Activated CD8-positive, alpha-beta memory T cell treated with anti-CD3 and anti-CD28 coated beads, Interleukin-2, amount 50 U/mL, for 48 hours (primary cell): ENCODE results near the gene PRDM16.

Source experiments
- DNase-seq: peaks from one replicate; pipeline ENCODE4 v3.0.0-alpha.2; 2020

The PRDM16 gene

DNA sequence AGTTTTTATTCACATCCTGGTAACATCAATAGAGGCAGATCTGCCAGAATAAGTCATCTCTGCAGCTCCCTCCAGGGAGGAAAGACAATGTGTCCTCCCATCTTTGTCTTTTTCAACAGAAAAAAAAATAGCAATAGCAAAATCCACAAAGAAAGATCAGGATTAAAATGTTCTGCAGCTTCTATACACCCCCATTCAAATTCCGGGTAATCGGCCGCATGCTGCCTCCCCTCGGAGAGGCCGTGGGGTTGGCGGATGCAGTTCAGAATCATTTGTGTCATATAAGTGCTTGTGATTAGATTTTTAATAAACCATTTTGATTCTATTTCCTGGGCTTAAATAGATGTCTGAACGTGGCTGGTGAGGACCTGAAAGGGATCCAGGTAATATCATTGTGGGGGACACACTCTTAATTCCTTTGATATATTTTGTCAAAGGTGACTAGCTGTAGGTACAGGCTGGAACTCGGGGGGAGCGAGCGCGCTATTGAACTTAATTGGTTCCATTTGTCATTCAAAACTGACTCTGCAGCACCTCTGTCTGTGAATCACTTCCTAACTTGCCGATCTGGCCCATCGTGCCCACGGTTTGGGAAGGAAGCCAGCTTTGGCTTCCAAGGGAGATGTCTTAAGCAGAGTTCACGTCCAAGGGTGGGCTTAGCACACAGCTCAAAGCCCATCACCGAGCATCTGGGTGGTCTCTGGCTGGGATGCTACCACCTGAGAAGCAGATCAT, 299.9 kb downstream of the PRDM16 start:
- DNase-seq, result no peak

- no peak for DNase-seq
These were observed 300.6 kb downstream of the PRDM16 start for GRCh38 chr1:3369446-3370076.

GRCh38 chr1:3370856-3371703, 302.1 kb downstream of the PRDM16 start:
- DNase-seq, result no peak

- no peak for DNase-seq
These were observed 303.3 kb downstream of the PRDM16 start for GRCh38 chr1:3372317-3372716.

DNA sequence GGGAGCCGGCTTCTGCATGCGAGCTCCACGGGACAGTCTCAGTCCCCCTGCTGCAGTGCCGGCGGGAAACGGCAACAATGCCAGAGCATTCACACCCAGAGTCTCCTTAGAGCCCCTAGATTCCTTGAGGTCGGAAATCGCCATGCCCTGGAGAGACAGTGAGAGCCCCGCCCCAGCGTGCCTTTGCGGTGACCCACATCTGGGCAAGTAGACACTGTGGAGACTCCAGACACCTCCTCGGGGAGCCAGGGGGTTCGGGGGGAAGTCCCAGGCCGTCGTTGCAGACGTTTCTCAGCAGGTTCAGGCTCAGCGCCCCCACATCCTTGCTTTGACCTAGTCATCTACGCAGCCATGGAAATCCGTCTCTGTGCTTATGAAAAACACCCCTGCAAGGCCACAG, 304.2 kb downstream of the PRDM16 start:
- no peak for DNase-seq

- DNase-seq, result no peak
These were observed 304.9 kb downstream of the PRDM16 start for GRCh38 chr1:3373700-3374405.

DNA sequence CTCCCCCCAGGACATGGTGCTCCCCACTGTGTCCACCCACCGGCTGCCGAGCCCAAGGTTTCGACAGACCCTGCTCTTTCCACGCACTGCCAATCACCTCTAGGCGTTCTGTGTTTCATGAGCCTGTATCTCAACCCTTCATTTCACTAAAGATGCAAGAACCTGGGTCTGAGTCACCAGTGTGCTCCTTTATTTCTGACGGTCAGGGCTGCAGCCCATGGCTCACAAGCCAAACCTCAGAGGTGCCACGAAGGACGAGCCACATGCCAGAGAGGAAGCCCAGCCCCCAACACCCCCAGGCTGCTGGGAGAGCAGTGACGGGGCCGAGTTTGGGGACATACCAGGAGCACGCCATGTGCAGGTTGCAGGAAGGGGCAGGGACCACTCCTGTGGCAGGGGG, 306.2 kb downstream of the PRDM16 start:
- DNase-seq, result no peak

- DNase-seq, result no peak
These were observed 308.2 kb downstream of the PRDM16 start for GRCh38 chr1:3377166-3377565.

DNA sequence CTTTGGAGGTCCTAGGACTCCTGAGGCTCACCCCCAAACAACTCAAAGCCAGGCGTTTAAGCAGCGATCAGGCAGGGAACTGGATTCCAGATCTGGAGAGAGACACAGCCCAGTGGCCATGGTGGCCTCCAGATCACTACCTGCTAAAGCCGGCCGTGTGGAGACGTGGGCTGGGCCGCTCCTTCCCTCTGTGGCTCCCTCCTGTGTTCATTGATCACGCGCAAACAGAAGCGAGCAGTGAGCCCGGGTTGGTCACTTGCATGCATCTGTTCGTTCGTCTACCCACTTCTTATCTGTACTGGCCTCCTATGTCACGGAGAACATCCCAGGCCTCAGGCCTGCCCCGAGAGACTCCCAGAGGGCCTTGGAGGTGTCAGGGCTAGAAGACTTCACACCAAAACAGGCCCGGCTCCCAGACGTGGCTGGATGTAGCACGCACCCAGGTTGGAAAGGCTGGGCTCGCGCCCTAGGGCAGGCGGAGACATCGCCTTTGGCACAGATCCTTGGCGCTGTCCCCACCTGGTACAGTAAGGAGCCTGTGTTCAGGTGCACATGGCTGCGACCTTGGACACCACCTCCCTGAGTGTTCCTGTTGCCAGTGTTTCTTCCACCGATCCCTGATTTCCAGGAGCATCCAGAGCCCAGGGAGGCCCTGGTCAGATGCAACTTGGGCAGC, 308.7 kb downstream of the PRDM16 start:
- DNase-seq, result no peak

- no peak for DNase-seq
These were observed 309.6 kb downstream of the PRDM16 start for GRCh38 chr1:3378411-3379208.

DNA sequence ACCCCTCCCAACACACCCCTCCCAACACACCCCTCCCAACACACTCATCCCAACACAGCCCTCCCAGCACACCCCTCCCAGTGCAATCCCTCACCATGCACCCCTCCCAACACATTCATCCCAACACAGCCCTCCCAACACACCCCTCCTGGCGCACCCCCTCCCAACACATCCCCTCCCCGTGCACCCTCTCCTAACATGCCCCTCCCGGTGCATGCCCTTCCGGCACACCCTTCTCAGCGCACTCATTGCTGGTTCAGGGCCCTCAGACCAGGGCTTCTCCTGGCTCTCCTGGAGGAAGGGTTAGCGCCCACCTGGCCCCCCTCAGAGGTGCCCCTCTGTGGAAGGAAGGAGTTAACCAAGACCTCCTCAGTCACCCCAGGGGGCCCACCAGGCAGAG, 310.9 kb downstream of the PRDM16 start:
- DNase-seq, result no peak

DNA sequence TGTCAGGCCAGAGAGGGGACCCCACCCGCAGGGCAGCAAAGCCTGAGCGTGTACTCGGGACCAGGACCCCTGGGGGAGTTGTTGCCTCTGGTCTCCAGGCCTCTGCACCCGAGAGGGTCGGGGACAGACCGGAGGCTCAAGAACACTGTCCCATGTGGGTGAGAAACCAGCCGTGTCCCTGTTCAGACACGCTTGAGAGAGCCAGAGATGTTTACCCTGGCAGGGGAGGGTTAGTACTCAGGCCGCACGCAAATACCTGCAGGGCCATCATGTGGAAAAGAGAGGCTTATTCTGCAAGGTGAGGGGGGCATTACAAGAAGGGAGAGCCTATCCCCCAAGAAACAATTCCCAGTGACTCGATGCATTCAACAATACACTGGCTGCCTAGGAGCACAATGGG, 311.5 kb downstream of the PRDM16 start:
- no peak for DNase-seq

DNA sequence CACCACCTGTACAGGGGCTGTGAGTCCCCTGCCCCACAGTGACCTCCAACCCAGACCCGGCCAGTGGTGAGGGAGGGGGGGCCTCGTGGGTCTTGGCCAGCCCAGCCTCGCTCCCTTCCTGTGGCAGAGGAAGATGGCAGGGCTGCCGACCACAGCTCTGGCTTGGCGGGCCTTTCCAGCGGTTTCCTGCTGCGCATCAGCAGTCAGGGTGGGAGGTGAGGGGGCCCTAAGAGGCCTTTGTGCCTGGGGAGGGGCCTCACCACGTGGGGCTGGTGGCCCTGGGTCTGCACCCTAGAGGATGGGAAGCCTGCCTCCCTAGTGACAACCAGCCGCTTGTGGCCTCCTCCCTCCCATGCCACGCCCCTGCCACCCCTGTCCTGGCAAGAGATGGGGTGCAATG, 312.9 kb downstream of the PRDM16 start:
- DNase-seq, result no peak

GRCh38 chr1:3382326-3383057, 313.5 kb downstream of the PRDM16 start:
- no peak for DNase-seq

DNA sequence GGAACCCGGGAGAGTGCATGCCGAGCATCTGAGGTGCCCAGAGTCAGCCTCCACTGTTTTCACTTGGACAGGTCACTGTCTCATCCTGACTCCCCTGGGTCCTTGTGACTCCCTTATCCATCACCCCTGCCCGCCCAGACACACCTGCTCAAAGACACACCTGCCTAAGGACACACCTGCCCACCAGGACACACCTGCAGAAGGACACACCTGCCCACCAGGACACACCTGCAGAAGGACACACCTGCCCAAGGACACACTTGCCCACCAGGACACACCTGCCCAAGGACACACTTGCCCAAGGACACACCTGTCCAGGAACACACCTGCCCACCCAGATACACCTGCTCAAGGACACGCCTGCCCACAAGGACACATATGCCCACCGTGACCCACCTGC, 314.7 kb downstream of the PRDM16 start:
- DNase-seq, result no peak

DNA sequence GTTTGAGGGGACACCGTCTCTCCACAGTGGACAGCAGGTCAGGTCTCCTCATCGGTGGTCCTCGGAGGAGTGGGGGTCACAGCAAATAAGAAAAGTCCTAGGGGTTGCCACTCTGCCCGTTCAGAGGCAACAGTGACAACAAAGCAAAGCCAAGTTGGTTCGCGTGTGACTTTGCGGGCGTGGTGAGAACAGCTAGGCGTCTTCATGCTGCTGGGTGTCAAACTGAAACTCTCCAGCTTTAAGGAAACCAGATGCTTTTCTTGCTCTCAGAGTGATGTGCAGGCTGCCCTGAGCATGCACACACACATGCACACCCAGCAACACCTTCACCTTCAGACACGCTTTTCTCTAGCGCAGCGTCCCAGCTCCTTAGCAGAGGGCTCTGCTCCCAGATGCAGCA, 315.4 kb downstream of the PRDM16 start:
- no peak for DNase-seq

DNA sequence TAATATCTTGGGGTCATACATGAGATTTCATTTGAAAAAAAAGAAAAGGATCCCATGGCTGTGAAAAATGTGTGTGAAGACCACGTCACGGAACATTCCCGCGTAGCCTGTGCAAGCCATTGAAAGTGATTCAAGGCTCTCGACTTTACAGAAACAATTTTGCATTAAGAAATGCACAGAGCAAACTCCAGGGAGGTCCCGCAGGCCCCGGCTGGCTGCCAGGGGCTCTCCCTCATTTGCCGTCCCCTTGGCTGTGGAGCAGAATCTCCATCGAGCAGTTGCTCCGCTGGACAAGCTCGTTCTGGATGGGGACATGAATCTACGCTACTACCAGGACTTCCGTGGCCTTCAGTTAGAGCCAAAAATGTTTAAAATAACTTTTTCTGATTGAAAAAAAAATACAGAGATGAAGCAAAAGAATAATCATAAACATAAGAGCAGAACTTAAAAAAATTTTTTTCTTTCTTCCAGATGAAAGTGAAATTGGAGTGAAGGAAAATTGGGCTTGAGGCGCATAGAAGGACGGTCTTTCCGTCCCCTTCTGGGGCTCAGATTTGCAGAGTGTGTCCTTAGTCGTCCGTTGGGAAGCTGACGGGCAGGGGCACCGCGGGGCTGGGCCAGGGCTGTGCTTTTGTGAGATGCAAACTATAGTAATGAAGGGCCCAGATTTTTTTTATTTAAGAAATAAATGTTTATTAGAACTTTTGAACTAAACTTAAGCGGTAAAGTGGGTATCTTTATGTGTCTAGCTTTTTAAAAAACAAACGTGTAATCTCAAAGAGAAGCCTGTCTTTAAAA, 317.4 kb downstream of the PRDM16 start:
- no peak for DNase-seq

DNA sequence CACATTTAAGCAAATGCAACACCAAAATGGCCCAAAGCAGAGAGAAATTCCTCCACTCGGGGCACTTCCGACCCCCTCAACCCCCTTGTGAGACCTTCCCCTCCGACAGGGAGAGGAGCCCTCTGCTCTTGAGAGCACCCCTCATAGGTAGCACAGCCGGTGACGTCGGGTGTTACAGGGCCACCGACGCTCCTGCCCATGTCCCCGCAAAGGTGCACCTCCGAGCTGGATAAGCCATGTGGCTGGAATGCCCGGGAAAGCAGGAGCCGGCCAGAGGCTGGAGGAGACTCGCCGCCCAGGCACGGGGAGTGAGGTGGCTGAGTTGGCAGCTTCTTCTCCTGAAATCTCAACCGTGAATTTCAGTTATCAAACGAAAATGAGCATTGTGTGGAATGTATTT, 318.4 kb downstream of the PRDM16 start:
- no peak for DNase-seq

- DNase-seq, result no peak
These were observed 320.3 kb downstream of the PRDM16 start for GRCh38 chr1:3389093-3389833.
